Measurements from ENCODE around the gene RAB40C. TPM values are rescaled to one million over a fixed set of nuclear protein-coding genes. Genes with fewer than 3 reads are reported as not detected.

RAB40C gene
- polyA plus RNA-seq, 1 donor (not counting 4 experiments of a cell fraction or from before 2014, with no cell fraction given) = 4.0 TPM

DNA sequence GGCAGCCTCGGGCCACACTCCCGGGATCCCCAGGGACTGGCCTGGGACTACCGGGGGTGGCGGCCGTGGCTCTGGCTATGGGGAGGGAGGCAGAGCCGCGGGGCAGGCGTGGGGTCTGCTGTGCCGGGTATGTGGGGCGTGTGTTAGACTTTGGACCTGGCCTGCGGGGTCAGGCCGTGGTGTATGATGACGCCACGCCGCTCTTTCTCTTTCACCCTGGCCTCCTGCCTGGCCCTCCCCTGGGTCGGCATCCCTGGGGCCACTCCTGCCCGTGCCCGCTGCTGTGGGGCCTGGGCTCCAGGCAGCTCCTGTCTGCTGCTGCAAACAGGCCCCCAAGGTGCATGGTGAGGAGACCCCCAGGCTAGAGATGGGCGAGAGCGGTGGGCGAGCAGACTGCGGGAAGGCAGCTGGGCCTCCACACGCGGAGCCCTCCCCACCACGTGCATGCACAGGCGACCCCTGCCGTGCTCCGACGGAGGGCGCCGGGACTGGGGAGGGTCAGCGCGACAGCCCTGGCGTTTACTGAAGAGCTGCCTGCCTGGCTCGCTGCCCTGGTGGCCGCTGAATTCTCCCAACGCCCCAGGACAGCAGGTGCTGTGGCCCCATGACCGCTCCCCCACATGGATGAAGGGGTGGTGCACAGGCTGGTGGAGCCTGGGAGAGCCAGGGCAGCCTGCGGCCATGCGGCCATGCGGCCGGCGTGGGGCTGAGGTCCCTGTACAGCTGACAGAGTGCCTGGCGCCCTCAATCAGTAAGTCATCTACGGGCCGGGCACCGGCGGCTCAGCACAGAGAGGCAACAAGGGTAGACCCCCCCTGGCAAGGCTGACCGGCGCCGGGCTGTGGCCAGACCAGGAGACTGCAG is 46.3 kb upstream of the RAB40C start:
- Histone ChIP-seq H3K9ac (ENCODE audit: control insufficient read depth, extremely low read depth, insufficient read depth, low read length) (no peak overlapping the region), H3K79me2 (ENCODE audit: control insufficient read depth, insufficient read depth, low read length) (peaks cover 78% of the 10 kb centered on the region), H3K27ac (ENCODE audit: control insufficient read depth, insufficient read depth, low read length) (no peak overlapping the region), H3K9me3 (ENCODE audit: control insufficient read depth, low read depth, low read length) (no peaks in the 10 kb centered on the region), H3K36me3 (ENCODE audit: control insufficient read depth in 2 of 2, extremely low read depth in 1 of 2, insufficient read depth in 2 of 2, low read length in 2 of 2) (peaks cover 10% of the 10 kb centered on the region in 2 experiments), H3K4me3 (ENCODE audit: control insufficient read depth in 2 of 3, extremely low read depth in 1 of 3, insufficient read depth in 2 of 3, low read depth in 1 of 3, low read length in 3 of 3) (no peak overlapping the region), H3K4me2 (ENCODE audit: control insufficient read depth, extremely low read depth, insufficient read depth, low read depth, low read length) (no peak overlapping the region), H4K20me1 (ENCODE audit: control insufficient read depth, extremely low read depth, insufficient read depth, low read length) (peaks cover 36% of the 10 kb centered on the region), H3K4me1 (ENCODE audit: control insufficient read depth, extremely low read depth, insufficient read depth, low read length) (no peaks in the 10 kb centered on the region), H3K9me1 (ENCODE audit: control insufficient read depth, extremely low read depth, insufficient read depth, low read length) (no peaks in the 10 kb centered on the region), H2AFZ (ENCODE audit: control insufficient read depth, low read length) (no peak overlapping the region), H3K27me3 (ENCODE audit: control insufficient read depth, extremely low read depth, insufficient read depth, low read length) (no peaks in the 10 kb centered on the region)
- TF ChIP-seq, protein P1, sequence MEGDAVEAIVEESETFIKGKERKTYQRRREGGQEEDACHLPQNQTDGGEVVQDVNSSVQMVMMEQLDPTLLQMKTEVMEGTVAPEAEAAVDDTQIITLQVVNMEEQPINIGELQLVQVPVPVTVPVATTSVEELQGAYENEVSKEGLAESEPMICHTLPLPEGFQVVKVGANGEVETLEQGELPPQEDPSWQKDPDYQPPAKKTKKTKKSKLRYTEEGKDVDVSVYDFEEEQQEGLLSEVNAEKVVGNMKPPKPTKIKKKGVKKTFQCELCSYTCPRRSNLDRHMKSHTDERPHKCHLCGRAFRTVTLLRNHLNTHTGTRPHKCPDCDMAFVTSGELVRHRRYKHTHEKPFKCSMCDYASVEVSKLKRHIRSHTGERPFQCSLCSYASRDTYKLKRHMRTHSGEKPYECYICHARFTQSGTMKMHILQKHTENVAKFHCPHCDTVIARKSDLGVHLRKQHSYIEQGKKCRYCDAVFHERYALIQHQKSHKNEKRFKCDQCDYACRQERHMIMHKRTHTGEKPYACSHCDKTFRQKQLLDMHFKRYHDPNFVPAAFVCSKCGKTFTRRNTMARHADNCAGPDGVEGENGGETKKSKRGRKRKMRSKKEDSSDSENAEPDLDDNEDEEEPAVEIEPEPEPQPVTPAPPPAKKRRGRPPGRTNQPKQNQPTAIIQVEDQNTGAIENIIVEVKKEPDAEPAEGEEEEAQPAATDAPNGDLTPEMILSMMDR (optimal IDR thresholded peaks at IDR 0.05 in 1 of 3, IDR thresholded peaks at IDR 0.05 in 1 of 3, conservative IDR thresholded peaks at IDR 0.05 in 1 of 3; ENCODE audit: extremely low read depth in 1 of 3, insufficient read depth in 2 of 3, low read length in 3 of 3) = no peak
- no peak for TF ChIP-seq EZH2 (IDR thresholded peaks at IDR 0.05; ENCODE audit: low read length)
- DNase-seq (ENCODE audit: low read depth, low spot score) = no peak
- dilution Hi-C loops (cut with MboI; ENCODE audit: extremely low pct_ligation_motif_present, low sequenced_read_pairs) = no loop called here
- FAIRE-seq = no peak

DNA sequence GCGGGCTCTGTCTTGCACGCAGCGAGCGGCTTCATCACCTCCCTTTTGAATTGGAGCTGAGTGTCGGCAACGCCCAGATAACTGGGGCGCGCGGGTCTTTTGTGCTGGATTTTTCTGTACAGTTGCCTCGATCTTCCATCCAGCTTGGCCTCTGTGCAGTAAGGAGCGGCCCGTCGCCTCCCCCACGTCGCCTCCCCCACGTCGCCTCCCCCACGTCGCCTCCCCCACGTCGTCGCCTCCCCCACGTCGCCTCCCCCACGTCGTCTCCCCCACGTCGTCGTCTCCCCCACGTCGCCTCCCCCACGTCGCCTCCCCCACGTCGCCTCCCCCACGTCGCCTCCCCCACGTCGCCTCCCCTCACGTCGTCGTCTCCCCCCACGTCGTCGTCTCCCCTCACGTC is 45.3 kb upstream of the RAB40C start:
- no peaks in the 10 kb centered on the region for H3K4me1 ChIP-seq (ENCODE audit: control insufficient read depth, extremely low read depth, insufficient read depth, low read length)
- H3K9me3 ChIP-seq (ENCODE audit: control insufficient read depth, low read depth, low read length) = no peaks in the 10 kb centered on the region
- H3K9me1 ChIP-seq (ENCODE audit: control insufficient read depth, extremely low read depth, insufficient read depth, low read length) = no peaks in the 10 kb centered on the region
- dilution Hi-C loops (cut with MboI; ENCODE audit: extremely low pct_ligation_motif_present, low sequenced_read_pairs) = no loop called here
- no peak overlapping the region for H2AFZ ChIP-seq (ENCODE audit: control insufficient read depth, low read length)
- H3K9ac ChIP-seq (ENCODE audit: control insufficient read depth, extremely low read depth, insufficient read depth, low read length) = no peak overlapping the region
- TF ChIP-seq, protein P1 (optimal IDR thresholded peaks at IDR 0.05 in 1 of 3, IDR thresholded peaks at IDR 0.05 in 1 of 3, conservative IDR thresholded peaks at IDR 0.05 in 1 of 3; ENCODE audit: extremely low read depth in 1 of 3, insufficient read depth in 2 of 3, low read length in 3 of 3) = no peak
- TF ChIP-seq EZH2 (IDR thresholded peaks at IDR 0.05; ENCODE audit: low read length) = no peak
- no peak overlapping the region for H3K27ac ChIP-seq (ENCODE audit: control insufficient read depth, insufficient read depth, low read length)
- DNase-seq (ENCODE audit: low read depth, low spot score) (no peak), FAIRE-seq (no peak)
- H3K79me2 ChIP-seq (ENCODE audit: control insufficient read depth, insufficient read depth, low read length) = peaks cover 69% of the 10 kb centered on the region
- no peaks in the 10 kb centered on the region for H3K27me3 ChIP-seq (ENCODE audit: control insufficient read depth, extremely low read depth, insufficient read depth, low read length)
- H3K4me3 ChIP-seq (ENCODE audit: control insufficient read depth in 2 of 3, extremely low read depth in 1 of 3, insufficient read depth in 2 of 3, low read depth in 1 of 3, low read length in 3 of 3) = no peak overlapping the region
- peaks cover 9 to 11% of the 10 kb centered on the region in 2 experiments for H3K36me3 ChIP-seq (ENCODE audit: control insufficient read depth in 2 of 2, extremely low read depth in 1 of 2, insufficient read depth in 2 of 2, low read length in 2 of 2)
- peaks cover 36% of the 10 kb centered on the region for H4K20me1 ChIP-seq (ENCODE audit: control insufficient read depth, extremely low read depth, insufficient read depth, low read length)
- H3K4me2 ChIP-seq (ENCODE audit: control insufficient read depth, extremely low read depth, insufficient read depth, low read depth, low read length) = no peak overlapping the region

All from keratinocyte (primary cell).